NCI-H82 treated with DMSO at 0.1 percent for 48 hours (cell line): Measurements from ENCODE around the gene DNAH17.

Source experiments
- DNase-seq: peaks from one replicate; lab custom pipeline; 2025; ENCODE audit not compliant: unreplicated experiment; lab: John Stamatoyannopoulos, UW

DNAH17 gene, protein sequence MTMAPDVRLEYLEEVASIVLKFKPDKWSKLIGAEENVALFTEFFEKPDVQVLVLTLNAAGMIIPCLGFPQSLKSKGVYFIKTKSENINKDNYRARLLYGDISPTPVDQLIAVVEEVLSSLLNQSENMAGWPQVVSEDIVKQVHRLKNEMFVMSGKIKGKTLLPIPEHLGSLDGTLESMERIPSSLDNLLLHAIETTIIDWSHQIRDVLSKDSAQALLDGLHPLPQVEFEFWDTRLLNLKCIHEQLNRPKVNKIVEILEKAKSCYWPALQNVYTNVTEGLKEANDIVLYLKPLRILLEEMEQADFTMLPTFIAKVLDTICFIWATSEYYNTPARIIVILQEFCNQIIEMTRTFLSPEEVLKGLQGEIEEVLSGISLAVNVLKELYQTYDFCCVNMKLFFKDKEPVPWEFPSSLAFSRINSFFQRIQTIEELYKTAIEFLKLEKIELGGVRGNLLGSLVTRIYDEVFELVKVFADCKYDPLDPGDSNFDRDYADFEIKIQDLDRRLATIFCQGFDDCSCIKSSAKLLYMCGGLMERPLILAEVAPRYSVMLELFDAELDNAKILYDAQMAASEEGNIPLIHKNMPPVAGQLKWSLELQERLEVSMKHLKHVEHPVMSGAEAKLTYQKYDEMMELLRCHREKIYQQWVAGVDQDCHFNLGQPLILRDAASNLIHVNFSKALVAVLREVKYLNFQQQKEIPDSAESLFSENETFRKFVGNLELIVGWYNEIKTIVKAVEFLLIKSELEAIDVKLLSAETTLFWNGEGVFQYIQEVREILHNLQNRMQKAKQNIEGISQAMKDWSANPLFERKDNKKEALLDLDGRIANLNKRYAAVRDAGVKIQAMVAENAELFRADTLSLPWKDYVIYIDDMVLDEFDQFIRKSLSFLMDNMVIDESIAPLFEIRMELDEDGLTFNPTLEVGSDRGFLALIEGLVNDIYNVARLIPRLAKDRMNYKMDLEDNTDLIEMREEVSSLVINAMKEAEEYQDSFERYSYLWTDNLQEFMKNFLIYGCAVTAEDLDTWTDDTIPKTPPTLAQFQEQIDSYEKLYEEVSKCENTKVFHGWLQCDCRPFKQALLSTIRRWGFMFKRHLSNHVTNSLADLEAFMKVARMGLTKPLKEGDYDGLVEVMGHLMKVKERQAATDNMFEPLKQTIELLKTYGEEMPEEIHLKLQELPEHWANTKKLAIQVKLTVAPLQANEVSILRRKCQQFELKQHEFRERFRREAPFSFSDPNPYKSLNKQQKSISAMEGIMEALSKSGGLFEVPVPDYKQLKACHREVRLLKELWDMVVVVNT (N-terminal part only)

DNA sequence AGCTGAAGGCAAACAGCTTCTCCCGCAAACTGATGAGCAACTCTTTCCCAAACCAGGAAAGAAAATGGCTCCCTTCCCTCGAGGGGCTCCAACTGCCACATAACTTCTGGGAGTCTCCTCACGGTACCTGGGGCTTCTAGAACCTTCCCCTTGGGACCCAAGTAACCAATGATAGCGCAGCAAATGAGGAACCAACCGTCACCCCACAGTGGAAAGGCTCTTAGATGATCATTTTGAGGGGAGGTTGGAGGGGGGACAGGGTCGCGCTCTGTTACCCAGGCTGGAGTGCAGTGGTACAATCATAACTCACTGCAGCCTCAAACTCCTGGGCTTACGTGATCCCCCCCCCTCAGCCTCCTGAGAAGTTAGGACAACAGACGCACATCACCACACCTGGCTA lies at the start of gene DNAH17:
TSS of gene DNAH17 (minus strand) at position 101 of the 400 bp plus-strand sequence. CDS start 2,339 bp downstream, outside the sequence.
- no peak for DNase-seq

DNA sequence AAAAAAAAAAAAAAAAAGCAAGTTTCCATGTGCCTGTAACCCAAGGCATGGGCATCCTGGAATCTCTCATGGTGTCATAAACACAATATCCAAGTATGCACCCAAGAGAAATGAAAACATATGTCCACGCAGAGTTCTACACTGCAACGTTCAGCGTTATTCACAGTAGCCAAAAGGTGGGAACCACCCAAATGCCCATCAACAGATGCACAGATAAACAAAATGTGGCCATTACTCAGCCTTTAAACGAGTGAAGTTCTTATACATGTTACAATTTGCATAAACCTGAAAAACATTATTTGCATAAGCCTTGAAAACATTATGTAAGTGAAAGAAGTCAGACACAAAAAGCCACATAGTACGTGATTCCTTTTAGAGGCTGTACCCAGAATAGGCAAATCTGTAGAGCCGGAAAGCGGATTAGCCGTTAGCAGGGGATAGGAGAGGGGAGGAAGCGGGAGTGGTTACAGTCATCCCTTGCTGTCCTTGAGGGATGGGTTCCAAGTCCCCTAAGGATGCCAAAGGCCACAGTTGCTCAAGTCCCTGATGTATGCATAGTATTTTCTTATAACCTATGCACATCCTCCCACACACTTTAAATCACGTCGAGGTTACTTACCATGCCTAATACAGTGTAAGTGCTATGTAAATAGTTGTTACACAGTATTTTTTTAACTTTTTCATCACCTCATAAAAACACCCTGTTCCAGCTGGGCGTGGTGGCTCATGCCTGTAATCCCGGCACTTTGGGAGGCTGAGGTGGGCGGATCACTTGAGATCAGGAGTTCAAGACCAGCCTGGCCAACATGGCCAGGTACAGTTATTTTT lies 47.3 kb upstream of the DNAH17 start:
- DNase-seq = peak; percentile 16

DNA sequence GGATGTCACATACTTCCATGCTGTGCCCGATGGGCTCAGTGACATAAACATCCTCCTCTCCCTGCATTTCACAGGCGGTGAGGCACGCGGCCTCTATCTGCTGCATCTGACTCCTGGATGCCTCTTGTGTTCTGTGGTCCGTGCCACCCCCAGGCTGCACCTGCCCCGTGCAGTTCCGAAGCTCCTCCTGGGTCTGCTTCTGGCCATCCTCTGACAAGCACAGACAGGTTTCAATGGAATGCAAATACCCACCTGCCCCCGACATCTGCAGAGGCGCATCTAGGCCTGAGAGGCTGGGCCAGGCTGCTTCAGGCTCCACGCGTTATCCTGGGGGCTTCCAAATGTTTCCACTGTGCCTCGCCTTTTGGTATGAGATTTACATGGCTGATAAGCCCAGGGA lies 46.3 kb upstream of the DNAH17 start:
- no peak for DNase-seq

DNA sequence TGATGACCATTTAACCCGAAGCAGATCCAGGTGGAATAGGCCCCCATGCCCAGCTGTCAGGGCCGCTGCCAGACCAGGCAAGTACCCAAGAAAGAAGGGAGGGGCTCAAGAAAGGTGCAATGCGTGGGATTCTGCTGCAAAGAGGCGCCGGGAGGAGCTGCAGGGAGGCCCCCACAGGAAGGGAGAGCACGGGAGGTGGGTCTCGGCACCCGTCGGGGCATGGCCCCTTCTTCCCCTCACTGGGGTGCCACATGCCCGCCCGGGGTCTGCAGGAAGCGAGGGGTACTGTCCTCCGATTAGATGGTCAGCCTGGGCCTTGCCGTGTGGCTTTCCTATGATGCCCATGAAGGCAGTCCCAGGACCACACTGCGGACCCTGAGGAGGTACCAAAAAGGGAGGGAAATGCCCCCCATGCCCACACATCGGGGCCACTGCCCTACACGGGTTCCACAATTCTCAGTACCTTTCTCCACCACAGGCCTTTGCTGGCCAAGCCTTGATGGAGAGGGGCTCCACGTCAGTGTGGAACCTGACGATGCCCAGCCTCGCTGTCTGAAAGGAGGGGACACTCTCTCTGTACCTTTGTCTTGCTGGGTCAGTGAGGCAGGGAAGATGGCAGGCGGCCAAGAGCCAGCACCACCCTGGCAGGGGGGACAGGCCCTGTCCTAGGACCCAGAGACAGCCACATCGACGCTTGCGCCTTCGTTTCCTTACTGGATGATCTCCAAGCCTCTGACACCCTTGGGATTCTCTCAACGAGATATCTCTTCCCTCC lies 45.5 kb upstream of the DNAH17 start:
- DNase-seq = no peak

DNA sequence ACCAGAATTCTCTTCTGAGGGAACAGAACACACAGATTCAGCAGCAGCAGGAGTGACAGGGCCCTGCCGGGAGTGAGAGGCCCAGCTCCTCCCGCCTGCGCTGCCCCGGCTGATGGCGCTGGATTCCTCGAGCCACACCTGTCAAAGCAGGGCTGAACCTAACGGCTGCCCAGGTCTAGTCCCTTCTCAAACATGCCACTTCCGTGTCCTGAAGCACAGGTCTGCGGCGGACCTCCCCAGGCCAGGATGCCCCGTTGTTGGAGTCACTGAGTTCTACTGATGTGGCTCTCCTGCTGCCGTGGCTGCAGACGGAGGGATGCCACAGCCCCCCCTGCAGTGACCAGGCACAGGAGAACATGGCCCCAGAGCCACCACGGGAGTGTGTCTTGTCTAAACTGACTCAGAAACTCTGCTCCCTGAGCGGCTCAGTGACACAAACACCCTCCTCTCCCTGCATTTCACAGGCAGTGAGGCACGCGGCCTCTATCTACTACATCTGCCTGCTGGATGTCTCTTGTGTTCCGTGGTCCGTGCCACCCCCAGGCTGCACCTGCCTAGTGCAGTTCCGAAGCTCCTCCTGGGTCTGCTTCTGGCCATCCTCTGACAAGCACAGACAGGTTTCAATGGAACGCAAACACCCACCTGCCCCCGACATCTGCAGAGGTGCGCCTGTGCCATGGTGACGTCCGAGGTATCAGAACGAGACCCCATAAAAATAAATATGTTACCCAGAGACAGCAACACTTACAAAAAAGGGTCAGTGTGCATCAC lies 44.7 kb upstream of the DNAH17 start:
- DNase-seq = no peak

DNA sequence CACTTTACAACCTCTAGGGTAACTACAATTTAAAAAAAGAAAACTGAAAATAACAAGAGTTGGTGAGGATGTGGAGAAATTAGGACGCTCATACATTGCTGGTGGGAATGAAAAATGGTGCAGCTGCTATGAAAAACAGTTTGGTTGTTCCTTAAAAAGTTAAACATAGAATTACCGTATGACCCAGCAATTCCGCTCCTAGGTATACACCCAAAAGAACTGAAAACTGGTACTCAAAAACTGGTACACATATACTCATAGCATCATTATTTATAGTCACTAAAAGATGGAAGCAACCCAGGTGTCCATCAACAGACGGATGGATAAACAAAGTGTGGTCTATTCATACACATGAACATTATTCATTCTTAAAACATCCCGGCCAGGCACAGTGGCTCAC lies 42.9 kb upstream of the DNAH17 start:
- DNase-seq = no peak

DNA sequence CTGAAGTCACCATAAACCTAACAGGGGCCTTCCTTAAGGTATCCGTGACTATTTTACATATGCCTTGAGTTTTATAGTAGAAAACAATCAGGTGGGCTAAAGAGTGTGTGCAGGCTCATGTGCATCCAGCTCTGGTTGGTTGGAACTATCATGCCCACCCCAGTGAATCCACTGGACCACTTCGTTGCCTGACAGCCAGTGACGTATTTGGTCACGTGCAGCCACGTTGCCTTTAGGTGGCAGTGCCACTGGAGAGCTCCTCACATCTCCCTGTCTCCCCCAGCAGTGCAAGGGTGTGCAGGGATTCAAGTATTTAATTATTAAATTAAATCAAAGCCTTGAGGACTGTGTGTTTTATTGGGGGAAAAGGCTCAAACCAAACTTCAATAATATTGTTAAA lies 42.1 kb upstream of the DNAH17 start:
- no peak for DNase-seq

DNA sequence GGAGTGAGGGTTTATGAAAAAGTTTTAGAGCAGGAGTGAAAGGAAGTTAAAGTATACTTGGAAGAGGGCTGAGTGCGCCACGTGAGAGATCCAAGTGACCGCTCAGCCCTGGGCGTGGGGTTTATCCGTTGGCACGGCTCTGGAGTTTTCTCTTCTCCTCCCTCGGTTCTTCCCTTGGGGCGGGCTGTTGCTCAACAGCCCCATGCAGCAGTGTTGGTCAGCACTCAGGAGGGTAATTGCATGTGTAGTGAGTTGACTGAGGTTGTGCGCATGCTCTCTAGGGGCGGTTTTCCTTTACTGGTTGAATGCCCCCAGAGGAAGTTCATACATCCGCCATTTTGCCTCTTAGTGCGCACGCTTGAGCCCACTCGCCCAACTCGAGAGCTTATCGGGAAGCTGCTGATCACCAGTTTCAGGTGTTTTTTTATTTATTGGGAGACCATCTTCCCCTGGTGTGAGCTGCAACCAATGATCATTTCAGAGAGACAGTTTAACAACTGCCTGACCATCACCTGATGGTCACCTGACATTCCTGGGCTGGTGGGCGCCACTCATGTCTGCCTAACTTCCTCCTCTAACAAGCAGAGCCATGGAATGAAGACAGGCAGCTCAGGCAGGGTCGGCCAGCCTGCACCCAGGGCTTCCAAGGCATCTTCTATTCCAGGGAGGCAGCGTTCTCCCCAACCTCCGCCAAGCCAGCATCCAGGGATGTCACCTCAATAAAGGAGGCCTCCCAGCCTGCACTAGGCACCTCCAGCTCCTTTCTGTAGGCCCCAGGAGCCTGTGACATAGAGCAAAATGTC lies 41.3 kb upstream of the DNAH17 start:
- DNase-seq = no peak

DNA sequence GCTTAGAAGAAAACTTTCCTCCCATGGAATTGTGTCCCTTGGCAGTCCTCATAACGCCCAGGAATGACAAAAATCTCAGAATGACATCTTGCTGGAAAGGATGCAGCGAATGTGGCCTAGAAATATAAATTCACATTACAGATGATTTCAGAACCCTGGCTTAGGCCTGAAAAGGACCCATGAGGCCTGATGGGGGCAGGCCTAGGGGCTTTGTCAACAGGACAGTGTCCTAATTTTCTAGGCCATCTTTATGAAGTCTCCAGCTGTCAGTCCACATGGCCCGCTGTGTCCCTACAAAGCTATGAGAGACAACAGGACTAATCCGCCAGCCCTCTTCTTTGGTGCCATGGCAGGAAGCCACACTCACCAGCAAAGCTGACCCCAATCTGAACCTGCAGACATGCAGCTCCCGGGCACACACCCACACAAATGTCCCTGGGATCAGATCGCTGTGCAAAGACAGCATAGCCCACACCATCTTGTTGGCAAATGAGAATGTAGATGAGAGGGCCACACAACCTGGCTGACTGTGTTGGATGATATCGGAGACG lies 40.4 kb upstream of the DNAH17 start:
- DNase-seq = no peak

DNA sequence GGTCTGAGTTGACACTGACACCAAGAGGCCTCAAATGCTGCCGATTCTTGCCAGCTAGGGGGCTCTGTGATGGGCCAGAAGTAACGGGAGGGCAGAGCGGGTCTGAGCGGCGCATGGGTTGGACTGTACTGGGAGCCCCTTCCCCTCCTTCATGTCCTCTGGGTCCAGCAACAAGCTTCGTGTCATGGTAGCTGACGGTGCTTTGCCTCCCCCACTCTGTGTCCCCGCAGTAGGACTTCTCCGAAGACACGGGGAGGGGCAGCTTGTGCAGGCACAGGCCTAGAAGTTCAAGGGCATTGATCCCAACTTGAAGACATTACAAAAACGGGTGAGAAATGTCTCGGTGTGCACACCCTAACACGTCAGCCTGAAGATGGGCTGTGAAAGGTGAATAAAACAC lies 39.8 kb upstream of the DNAH17 start:
- no peak for DNase-seq

DNA sequence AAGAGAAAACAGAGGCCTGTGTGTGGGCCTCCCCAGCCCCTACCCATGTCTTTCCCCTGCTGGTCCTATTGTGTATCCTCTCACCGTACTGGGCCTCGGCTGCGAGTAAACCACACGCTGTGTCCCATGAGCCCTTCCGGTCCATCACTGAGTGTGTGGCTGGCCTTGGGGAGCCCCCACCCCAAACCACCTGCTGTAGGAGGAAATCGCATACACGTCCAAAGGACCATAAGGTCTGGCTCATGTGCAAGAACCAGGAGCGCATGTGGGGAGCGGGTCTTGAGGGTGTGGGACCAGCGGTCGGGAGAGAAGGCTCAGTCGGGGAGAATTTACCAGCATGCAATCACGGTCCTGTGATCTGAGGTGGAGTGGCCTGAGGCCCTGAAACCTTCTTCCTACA lies 38.4 kb upstream of the DNAH17 start:
- no peak for DNase-seq

DNA sequence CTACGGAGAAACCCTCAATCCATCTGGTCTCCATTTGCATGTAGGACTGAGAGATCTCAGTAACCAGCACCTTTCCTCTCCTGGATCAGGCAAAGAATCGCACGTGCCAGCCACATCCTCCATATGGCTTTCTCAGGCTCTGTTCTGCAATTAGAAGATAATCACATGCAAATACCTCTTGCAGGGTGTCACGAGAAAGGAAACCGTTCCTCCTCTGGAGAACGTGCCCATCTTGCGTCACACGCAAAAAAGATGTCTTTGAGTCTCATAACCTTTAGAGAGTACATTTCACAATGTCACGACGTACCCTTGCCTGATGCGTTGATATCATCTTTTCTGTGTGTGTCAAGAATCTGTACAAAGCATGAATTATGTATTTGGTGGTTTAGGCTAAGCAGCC lies 36.2 kb upstream of the DNAH17 start:
- DNase-seq = no peak

DNA sequence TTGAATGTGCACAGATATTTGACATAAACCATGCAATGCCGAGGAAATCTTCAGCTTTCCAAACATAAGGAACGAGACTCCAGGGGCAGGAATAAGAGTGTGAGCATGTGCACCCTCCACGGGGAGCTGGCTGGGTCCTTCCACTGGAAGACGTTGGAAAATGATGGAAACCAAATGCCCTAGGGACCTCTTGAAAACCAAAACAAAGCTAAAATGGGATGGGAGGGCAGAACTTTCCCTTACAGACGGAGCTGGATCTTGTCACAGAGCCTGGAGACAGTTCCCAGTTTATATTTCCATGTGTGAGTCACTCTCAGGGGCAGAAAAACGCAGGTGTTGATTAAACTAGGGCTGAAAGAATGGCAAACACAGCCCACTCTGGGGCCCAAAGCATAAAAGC lies 34.4 kb upstream of the DNAH17 start:
- DNase-seq = no peak

DNA sequence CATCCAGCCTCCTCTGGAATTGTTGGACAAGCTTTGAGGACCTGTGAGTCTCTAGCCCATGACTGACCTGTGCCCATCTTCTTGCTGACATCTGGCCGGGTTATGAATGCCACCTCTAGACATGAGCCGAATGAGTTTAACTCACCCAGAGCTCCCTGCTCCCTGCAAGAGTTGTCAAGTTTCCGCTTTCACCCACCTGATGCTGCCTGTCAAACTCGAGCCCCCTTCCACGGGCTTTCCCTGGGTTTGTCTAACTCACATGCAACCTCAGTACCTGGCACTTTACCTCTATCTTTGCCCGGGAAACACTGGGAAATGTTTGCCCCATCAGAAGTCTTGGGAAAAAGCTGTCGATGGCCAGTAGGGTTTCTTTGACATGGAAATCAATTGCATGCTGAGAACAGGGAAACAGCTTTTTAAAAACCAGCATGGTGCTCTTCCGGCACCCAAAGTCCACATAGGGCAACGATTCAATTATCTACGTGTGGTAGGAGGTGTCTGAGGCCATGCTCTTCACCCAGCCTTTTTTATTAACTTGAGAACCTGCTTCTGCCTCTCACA lies 33.8 kb upstream of the DNAH17 start:
- no peak for DNase-seq

DNA sequence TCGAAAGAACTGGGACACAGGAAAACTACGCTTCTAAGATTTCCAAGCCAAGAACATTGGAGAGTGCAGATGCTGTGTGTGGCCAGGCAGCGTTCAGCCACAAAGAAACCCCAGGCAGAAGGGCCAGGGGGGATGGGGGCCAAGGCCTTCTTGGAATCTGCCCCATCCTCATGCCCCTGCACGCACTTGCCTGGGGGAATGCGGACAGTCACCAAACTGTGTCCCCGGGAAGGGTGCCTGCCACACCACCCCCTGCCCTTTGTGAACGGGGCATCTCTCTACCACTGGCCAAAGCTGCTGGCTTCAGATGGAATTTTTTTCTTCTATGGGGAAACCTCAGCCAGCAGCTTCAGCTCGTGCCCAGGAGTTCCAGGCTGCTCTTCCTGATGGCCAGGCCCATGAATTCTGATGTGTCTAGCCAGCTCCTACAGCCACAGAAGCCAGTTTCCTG lies 32.0 kb upstream of the DNAH17 start:
- no peak for DNase-seq

DNA sequence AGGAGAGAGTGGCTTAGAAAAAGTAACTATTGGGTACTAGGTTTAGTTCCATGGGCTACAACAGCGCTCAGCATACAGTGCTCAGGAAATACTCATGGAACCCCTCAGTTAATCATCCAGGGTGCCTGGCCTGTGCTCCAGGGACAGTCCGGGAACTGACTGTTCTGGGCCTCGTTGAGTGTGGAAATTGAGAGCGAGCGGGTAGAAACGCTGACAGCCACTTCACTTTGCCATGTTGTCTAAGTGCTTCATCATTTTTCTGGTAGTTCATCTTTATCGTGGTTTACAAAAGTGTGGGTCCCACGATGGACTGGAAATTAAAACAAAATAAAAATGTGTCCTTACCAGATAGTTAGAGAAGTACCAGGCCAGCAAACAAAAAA lies 31.6 kb upstream of the DNAH17 start:
- no peak for DNase-seq

DNA sequence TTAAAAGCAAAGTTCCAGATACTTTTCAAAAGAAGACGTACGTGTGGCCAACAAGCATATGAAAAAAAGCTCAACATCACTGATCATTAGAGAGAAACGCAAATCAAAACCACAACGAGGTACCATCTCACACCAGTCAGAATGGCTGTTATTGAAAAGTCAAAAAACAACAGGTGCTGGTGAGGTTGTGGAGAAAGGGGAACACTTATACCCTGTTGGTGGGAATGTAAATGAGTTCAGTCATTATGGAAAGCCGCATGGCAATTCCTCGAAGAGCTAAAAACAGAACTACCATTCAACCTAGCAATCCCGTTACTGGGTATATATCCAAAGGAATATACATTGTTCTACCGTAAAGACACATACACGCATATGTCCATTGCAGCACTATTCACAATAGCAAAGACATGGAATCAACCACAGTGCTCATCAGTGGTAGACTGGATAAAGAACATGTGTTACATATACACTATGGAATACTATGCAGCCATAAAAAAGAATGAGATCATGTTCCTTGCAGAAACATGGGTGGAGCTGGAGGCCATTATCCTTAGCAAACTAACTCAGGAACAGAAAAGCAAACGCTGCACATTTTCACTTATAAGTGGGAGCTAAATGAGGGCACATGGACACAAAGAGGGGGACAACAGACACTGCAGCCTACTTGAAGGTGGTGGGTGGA lies 31.1 kb upstream of the DNAH17 start:
- no peak for DNase-seq
